Activated CD4-positive, alpha-beta memory T cell treated with anti-CD3 and anti-CD28 coated beads for 36 hours (primary cell): ENCODE results near the gene PTPRT. TPM values are rescaled to one million over a fixed set of nuclear protein-coding genes. Genes with fewer than 3 reads are reported as not detected.

Source experiments
- CTCF ChIA-PET: fragments of 350-600 bp; sonication (Branson Sonifier 250); formaldehyde crosslinking; loops from one replicate; lab custom pipeline; 2021; ENCODE audit warnings: antibody characterized with exemption, inconsistent platforms; lab: Charles Lee
- POLR2A ChIA-PET: fragments of 350-600 bp; sonication (Branson Sonifier 250); formaldehyde crosslinking; loops from one replicate; lab custom pipeline; 2021; ENCODE audit warnings: antibody characterized with exemption; lab: Charles Lee
- DNase-seq: peaks from one replicate; pipeline ENCODE4 v3.0.0-alpha.2; 2020
- H3K27ac Mint-ChIP-seq: one replicate; pipeline ENCODE4 v1.8.0; 2021; ENCODE audit warnings: mixed read lengths
- H3K27me3 Mint-ChIP-seq: one replicate; pipeline ENCODE4 v1.8.0; 2021; ENCODE audit warnings: mixed read lengths
- H3K36me3 Mint-ChIP-seq: one replicate; pipeline ENCODE4 v1.8.0; 2021; ENCODE audit warnings: mixed read lengths
- H3K4me1 Mint-ChIP-seq: one replicate; pipeline ENCODE4 v1.8.0; 2021; ENCODE audit warnings: low read depth, mixed read lengths
- H3K4me3 Mint-ChIP-seq: one replicate; pipeline ENCODE4 v1.8.0; 2021; ENCODE audit warnings: mild to moderate bottlenecking, mixed read lengths
- H3K9me3 Mint-ChIP-seq: one replicate; pipeline ENCODE4 v1.8.0; 2021; ENCODE audit warnings: mixed read lengths
- intact Hi-C: fragments of 100-400 bp; cut with micrococcal nuclease; formaldehyde crosslinking; loops from one replicate; pipeline ENCODE4 v1.15.1; 2023
- total RNA-seq, 2 experiments: library from RNA; stranded (reverse); gene quantifications; one replicate each; pipeline ENCODE4 v1.2.3, GENCODE V29; 2021

PTPRT gene
- total RNA-seq, 2 experiments from 2014 or later = not detected

GRCh38 chr20:42419814-42420532 lies 769.7 kb downstream of the PTPRT start:
- Mint-ChIP-seq H3K4me3 (no peak overlapping the region), H3K27me3 (no peaks in the 10 kb centered on the region), H3K27ac (no peak overlapping the region), H3K9me3 (peaks cover 4% of the 10 kb centered on the region), H3K4me1 (no peaks in the 10 kb centered on the region), H3K36me3 (no peaks in the 10 kb centered on the region)
- ChIA-PET POLR2A (no interaction called here), CTCF (no interaction called here)
- intact Hi-C loops = no loop called here
- no peak for DNase-seq

- Mint-ChIP-seq H3K4me3 (no peak overlapping the region), H3K27ac (no peak overlapping the region), H3K4me1 (no peaks in the 10 kb centered on the region), H3K27me3 (no peaks in the 10 kb centered on the region), H3K36me3 (no peaks in the 10 kb centered on the region), H3K9me3 (no peaks in the 10 kb centered on the region)
- POLR2A ChIA-PET = no interaction called here
- DNase-seq = no peak
- intact Hi-C loops = no loop called here
- CTCF ChIA-PET = no interaction called here
Measured at GRCh38 chr20:42406826-42407225, 782.9 kb downstream of the PTPRT start.

GRCh38 chr20:42402455-42402854 lies 787.3 kb downstream of the PTPRT start:
- no peak overlapping the region for H3K4me3 Mint-ChIP-seq
- CTCF ChIA-PET = no interaction called here
- H3K36me3 Mint-ChIP-seq = no peaks in the 10 kb centered on the region
- H3K27me3 Mint-ChIP-seq = no peaks in the 10 kb centered on the region
- peaks cover 4% of the 10 kb centered on the region for H3K9me3 Mint-ChIP-seq
- intact Hi-C loops = no loop called here
- POLR2A ChIA-PET = no interaction called here
- H3K4me1 Mint-ChIP-seq = no peaks in the 10 kb centered on the region
- H3K27ac Mint-ChIP-seq = no peak overlapping the region
- no peak for DNase-seq

- intact Hi-C loops = no loop called here
- POLR2A ChIA-PET = no interaction called here
- Mint-ChIP-seq H3K9me3 (peaks cover 4% of the 10 kb centered on the region), H3K4me1 (no peaks in the 10 kb centered on the region), H3K27me3 (no peaks in the 10 kb centered on the region), H3K27ac (no peak overlapping the region), H3K36me3 (no peaks in the 10 kb centered on the region), H3K4me3 (no peak overlapping the region)
- CTCF ChIA-PET = no interaction called here
- no peak for DNase-seq
Measured at GRCh38 chr20:42401613-42402012, 788.1 kb downstream of the PTPRT start.

DNA sequence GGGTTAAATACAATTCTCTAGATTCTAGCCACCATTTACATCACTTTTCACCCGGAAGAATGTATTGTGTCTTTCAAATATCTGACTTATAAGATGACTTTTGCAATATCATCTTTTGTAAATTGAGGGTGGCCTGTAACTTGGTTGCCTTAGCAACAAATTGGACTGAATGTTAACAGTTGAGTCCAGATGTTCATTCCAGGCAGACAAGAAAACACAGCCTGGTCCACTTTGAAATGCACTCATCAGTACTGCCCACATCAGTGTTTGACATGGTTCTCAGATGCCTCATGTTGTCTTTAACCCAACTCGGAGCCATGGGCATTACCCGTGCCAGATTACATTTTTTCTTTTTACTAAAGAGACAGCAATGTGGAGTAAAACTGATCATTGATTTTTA lies 789.9 kb downstream of the PTPRT start:
- no peaks in the 10 kb centered on the region for H3K36me3 Mint-ChIP-seq
- H3K27me3 Mint-ChIP-seq = no peaks in the 10 kb centered on the region
- no peak overlapping the region for H3K27ac Mint-ChIP-seq
- intact Hi-C loops = no loop called here
- DNase-seq = no peak
- peaks cover 4% of the 10 kb centered on the region for H3K9me3 Mint-ChIP-seq
- H3K4me1 Mint-ChIP-seq = no peaks in the 10 kb centered on the region
- ChIA-PET CTCF (no interaction called here), POLR2A (no interaction called here)
- H3K4me3 Mint-ChIP-seq = no peak overlapping the region

DNA sequence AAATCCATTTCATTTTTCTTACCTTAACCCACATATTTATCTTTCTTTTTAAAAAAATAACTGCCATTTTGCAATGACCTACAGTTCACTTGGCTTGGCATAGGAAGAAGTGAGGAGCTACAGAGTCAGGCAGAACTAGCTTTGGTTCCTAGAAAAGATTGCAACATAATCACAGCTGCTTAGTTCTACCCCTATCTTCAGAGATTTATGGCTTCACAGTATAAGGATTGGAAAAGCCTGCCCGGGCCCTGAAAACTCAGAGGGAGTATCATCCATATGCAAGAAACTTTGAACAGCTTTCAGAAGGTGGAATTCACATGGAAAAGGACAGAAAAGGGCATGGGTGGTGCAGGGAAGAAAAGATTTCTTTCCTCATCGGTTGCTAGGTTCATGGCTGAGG lies 797.3 kb downstream of the PTPRT start:
- Mint-ChIP-seq H3K36me3 (no peaks in the 10 kb centered on the region), H3K4me1 (no peaks in the 10 kb centered on the region), H3K27ac (no peak overlapping the region), H3K9me3 (peaks cover 13% of the 10 kb centered on the region), H3K27me3 (no peaks in the 10 kb centered on the region), H3K4me3 (no peak overlapping the region)
- ChIA-PET POLR2A (no interaction called here), CTCF (no interaction called here)
- intact Hi-C loops = no loop called here
- DNase-seq = no peak

DNA sequence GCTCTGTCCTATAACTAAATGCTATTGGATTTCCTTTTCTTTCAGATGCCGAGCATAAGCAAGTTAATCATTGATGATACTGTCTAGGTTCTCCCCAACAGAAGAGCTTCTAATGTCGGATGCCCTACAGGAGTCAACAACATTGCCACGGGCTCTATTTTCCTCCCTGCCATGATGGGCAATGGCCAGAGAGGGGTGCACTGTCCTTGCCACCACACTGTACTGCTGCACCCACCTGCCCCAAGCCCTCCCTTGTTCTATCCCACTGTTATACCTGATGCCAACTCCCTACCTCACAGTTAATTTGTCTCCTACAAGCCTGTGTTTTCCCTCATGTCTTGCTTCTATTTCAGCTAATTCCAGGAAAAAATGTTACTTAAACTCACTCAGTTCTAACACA lies 797.9 kb downstream of the PTPRT start:
- POLR2A ChIA-PET = no interaction called here
- Mint-ChIP-seq H3K27ac (no peak overlapping the region), H3K4me1 (no peaks in the 10 kb centered on the region), H3K36me3 (no peaks in the 10 kb centered on the region), H3K4me3 (no peak overlapping the region), H3K27me3 (no peaks in the 10 kb centered on the region), H3K9me3 (peaks cover 13% of the 10 kb centered on the region)
- DNase-seq = no peak
- CTCF ChIA-PET = no interaction called here
- intact Hi-C loops = no loop called here

DNA sequence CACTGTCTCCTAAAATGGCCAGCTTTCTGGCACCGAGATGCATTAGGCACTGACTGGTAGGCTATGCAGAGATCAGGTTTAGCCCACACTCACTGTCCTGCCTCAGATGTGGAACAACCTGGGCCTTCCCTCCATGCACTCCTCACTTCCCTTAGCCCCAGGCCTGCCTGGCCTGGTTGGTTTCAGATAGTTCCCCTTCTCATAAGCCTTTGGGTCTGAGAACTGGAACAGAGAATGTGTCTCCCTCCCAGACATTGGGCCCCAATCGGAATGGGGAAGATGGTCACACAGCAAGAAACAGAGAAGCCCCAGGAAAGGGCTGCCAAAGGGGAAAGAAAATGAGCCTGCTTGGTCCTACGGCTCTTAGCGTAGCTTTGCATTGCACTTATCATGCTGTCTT lies 809.4 kb downstream of the PTPRT start:
- intact Hi-C loops = no loop called here
- no peak for DNase-seq
- Mint-ChIP-seq H3K27me3 (no peaks in the 10 kb centered on the region), H3K27ac (no peak overlapping the region), H3K4me1 (no peaks in the 10 kb centered on the region), H3K4me3 (no peak overlapping the region), H3K36me3 (no peaks in the 10 kb centered on the region), H3K9me3 (peaks cover 4% of the 10 kb centered on the region)
- CTCF ChIA-PET = no interaction called here
- POLR2A ChIA-PET = no interaction called here

- POLR2A ChIA-PET = no interaction called here
Measured at GRCh38 chr20:42379385-42379784, 810.3 kb downstream of the PTPRT start.

GRCh38 chr20:42378826-42379225 lies 810.9 kb downstream of the PTPRT start:
- intact Hi-C loops = no loop called here
- H3K27me3 Mint-ChIP-seq = no peaks in the 10 kb centered on the region
- H3K27ac Mint-ChIP-seq = no peak overlapping the region
- no peaks in the 10 kb centered on the region for H3K36me3 Mint-ChIP-seq
- no peaks in the 10 kb centered on the region for H3K4me1 Mint-ChIP-seq
- CTCF ChIA-PET = no interaction called here
- DNase-seq = no peak
- peaks cover 2% of the 10 kb centered on the region for H3K9me3 Mint-ChIP-seq
- POLR2A ChIA-PET = no interaction called here
- no peak overlapping the region for H3K4me3 Mint-ChIP-seq

More at GRCh38 chr20:42379385-42379784, 810.3 kb downstream of the PTPRT start:
- no peak overlapping the region for H3K4me3 Mint-ChIP-seq
- no peaks in the 10 kb centered on the region for H3K27me3 Mint-ChIP-seq
- no peaks in the 10 kb centered on the region for H3K4me1 Mint-ChIP-seq
- intact Hi-C loops = no loop called here
- H3K27ac Mint-ChIP-seq = no peak overlapping the region
- H3K36me3 Mint-ChIP-seq = no peaks in the 10 kb centered on the region
- CTCF ChIA-PET = no interaction called here
- no peak for DNase-seq
- peaks cover 2% of the 10 kb centered on the region for H3K9me3 Mint-ChIP-seq

GRCh38 chr20:42376131-42376530 lies 813.6 kb downstream of the PTPRT start:
- Mint-ChIP-seq H3K36me3 (no peaks in the 10 kb centered on the region), H3K9me3 (peaks cover 2% of the 10 kb centered on the region), H3K27me3 (no peaks in the 10 kb centered on the region), H3K27ac (no peak overlapping the region), H3K4me3 (no peak overlapping the region), H3K4me1 (no peaks in the 10 kb centered on the region)
- intact Hi-C loops = no loop called here
- ChIA-PET POLR2A (no interaction called here), CTCF (no interaction called here)
- DNase-seq = no peak

DNA sequence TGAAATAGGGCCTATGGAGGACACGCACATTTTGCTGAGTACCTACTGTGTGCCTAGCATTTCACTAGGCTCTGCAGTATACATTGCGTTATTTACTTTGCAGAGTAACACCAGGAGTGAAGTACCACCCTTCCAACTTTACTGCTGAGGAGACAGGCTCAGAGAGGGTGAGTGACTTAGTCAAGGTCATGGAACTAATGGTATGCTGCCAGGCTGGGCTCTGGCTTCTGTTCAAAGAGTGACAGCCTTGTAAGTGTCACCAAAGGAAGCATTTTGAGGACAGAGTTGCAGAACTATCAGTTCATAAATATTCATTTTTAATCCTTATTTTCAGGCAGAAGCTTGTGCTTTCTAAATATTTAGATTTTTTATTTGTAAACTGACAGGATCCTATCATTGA lies 816.7 kb downstream of the PTPRT start:
- H3K4me3 Mint-ChIP-seq = no peak overlapping the region
- H3K4me1 Mint-ChIP-seq = no peaks in the 10 kb centered on the region
- POLR2A ChIA-PET = no interaction called here

GRCh38 chr20:42370075-42370474 lies 819.6 kb downstream of the PTPRT start:
- DNase-seq = no peak
- H3K4me1 Mint-ChIP-seq = no peaks in the 10 kb centered on the region
- H3K36me3 Mint-ChIP-seq = no peaks in the 10 kb centered on the region
- ChIA-PET CTCF (no interaction called here), POLR2A (interaction anchor here (0.5 kb wide), 1 partner anchor 19 kb away, joined by 3 read pairs; no protein-coding TSS in a partner anchor)
- H3K9me3 Mint-ChIP-seq = peaks cover 7% of the 10 kb centered on the region
- no peak overlapping the region for H3K27ac Mint-ChIP-seq
- H3K27me3 Mint-ChIP-seq = no peaks in the 10 kb centered on the region
- H3K4me3 Mint-ChIP-seq = no peak overlapping the region
- intact Hi-C loops = no loop called here

More for the DNA sequence above, 816.7 kb downstream of the PTPRT start:
- Mint-ChIP-seq H3K27ac (no peak overlapping the region), H3K9me3 (peaks cover 2% of the 10 kb centered on the region), H3K36me3 (no peaks in the 10 kb centered on the region), H3K27me3 (no peaks in the 10 kb centered on the region)
- DNase-seq = no peak
- CTCF ChIA-PET = no interaction called here
- intact Hi-C loops = no loop called here
